SU-DHL-6 (cell line): ENCODE data around the gene MUC5AC.
"Not testable (repeated sequence)": the region's sequence is repeated elsewhere in the genome, so short reads cannot be mapped to it uniquely, and the experiment has no call there.

ENCODE experiments used
- H2AFZ ChIP-seq: fragments of 200-600 bp; sonication (generic); 2 replicates; pipeline ENCODE4 v1.6.1; 2014; ENCODE audit warnings: low read depth, mild to moderate bottlenecking, moderate library complexity, mixed read lengths, antibody characterized with exemption, low read length; ENCODE audit not compliant: severe bottlenecking
- H3F3A ChIP-seq: fragments of 200-600 bp; shearing (Covaris generic); 2 replicates; pipeline ENCODE4 v1.6.0; 2016; ENCODE audit warnings: antibody characterized with exemption, mild to moderate bottlenecking; ENCODE audit not compliant: insufficient read depth
- H3K27ac ChIP-seq: fragments of 200-600 bp; sonication (generic); 2 replicates; pipeline ENCODE4 v1.5.1; 2016; ENCODE audit warnings: low read depth, mild to moderate bottlenecking, low read length, moderate library complexity, mixed read lengths
- H3K27me3 ChIP-seq: fragments of 200-600 bp; sonication (generic), shearing (Covaris generic); 2 replicates; pipeline ENCODE4 v1.6.0; 2014; ENCODE audit warnings: mild to moderate bottlenecking, low read length
- H3K36me3 ChIP-seq: fragments of 200-600 bp; sonication (generic); 2 replicates; pipeline ENCODE4 v1.6.1; 2014; ENCODE audit warnings: mild to moderate bottlenecking, low read length, mixed read lengths
- H3K4me2 ChIP-seq: fragments of 300-600, 200-600 bp; shearing (Covaris generic), sonication (generic); 2 replicates; pipeline ENCODE4 v1.6.0; 2014; ENCODE audit warnings: low read length, low read depth, mild to moderate bottlenecking; ENCODE audit not compliant: poor library complexity, severe bottlenecking
- H3K4me3 ChIP-seq: fragments of 200-600 bp; sonication (generic); 2 replicates; pipeline ENCODE4 v1.5.1; 2014; ENCODE audit warnings: antibody characterized with exemption, low read length, mild to moderate bottlenecking, mixed read lengths; ENCODE audit not compliant: insufficient read depth, poor library complexity, severe bottlenecking
- H3K79me2 ChIP-seq: fragments of 200-600 bp; sonication (generic); 2 replicates; pipeline ENCODE4 v1.6.1; 2014; ENCODE audit warnings: mild to moderate bottlenecking, low read length, moderate library complexity; ENCODE audit not compliant: insufficient read depth
- H3K9ac ChIP-seq: fragments of 200-600 bp; sonication (generic); 2 replicates; pipeline ENCODE4 v1.7.0; 2014; ENCODE audit warnings: mild to moderate bottlenecking, low read length
- H3K9me2 ChIP-seq: fragments of 200-600 bp; sonication (generic); replicated peaks from 2 replicates; pipeline ENCODE4 v1.6.1; 2014; ENCODE audit warnings: low read length; ENCODE audit not compliant: insufficient read depth
- H3K9me3 ChIP-seq: fragments of 200-600 bp; sonication (generic); 2 replicates; pipeline ENCODE4 v1.6.1; 2014; ENCODE audit warnings: low read length, mixed read lengths; ENCODE audit not compliant: insufficient read depth
- H4K20me1 ChIP-seq: fragments of 200-600 bp; sonication (generic); 2 replicates; pipeline ENCODE4 v1.6.1; 2014; ENCODE audit warnings: low read depth, mild to moderate bottlenecking, antibody characterized with exemption, low read length, moderate library complexity, mixed read lengths
- CTCF ChIP-seq: fragments of 200-600 bp; sonication (generic); IDR thresholded peaks from one replicate; pipeline ENCODE4 v1.5.1; 2017; ENCODE audit warnings: antibody characterized with exemption, mild to moderate bottlenecking, low read length, moderate library complexity; ENCODE audit not compliant: insufficient read depth, poor library complexity, severe bottlenecking
- EZH2phosphoT487 ChIP-seq: fragments of 200-600 bp; sonication (generic), shearing (Covaris generic); conservative IDR thresholded peaks from 2 replicates; pipeline ENCODE4 v1.6.1; 2018; ENCODE audit warnings: mild to moderate bottlenecking, antibody characterized with exemption, low read length, moderate library complexity, mixed read lengths

Gene MUC5AC

GRCh38 chr11:1158681-1159487, 1.1 kb downstream of the MUC5AC start:
- H4K20me1 ChIP-seq: no peaks in the 10 kb centered on the region
- no peak overlapping the region for H2AFZ ChIP-seq
- no peak overlapping the region for H3K4me3 ChIP-seq
- no peaks in the 10 kb centered on the region for H3K79me2 ChIP-seq
- no peak overlapping the region for H3K9ac ChIP-seq
- H3K9me3 ChIP-seq: peaks cover 9% of the 10 kb centered on the region; the same call in 1 of the 2 replicates
- H3K27ac ChIP-seq: no peak overlapping the region
- H3F3A ChIP-seq: no peaks in the 10 kb centered on the region
- H3K27me3 ChIP-seq: no peaks in the 10 kb centered on the region
- no peaks in the 10 kb centered on the region for H3K36me3 ChIP-seq
- TF ChIP-seq EZH2phosphoT487 (no peak), CTCF (no peak)
- H3K9me2 ChIP-seq: no peaks in the 10 kb centered on the region
- no peak overlapping the region for H3K4me2 ChIP-seq

GRCh38 chr11:1159488-1160220, 1.9 kb downstream of the MUC5AC start:
- H3K36me3 ChIP-seq, H3K9me3 ChIP-seq, H3K4me3 ChIP-seq, H4K20me1 ChIP-seq, H3K9me2 ChIP-seq, H2AFZ ChIP-seq, H3K79me2 ChIP-seq, H3F3A ChIP-seq, H3K27me3 ChIP-seq, H3K27ac ChIP-seq, H3K4me2 ChIP-seq, H3K9ac ChIP-seq: not testable (repeated sequence)

GRCh38 chr11:1160231-1161101, 2.7 kb downstream of the MUC5AC start:
- no peak overlapping the region for H3K4me2 ChIP-seq
- H3K9me3 ChIP-seq: peaks cover 7% of the 10 kb centered on the region; the same call in 1 of the 2 replicates
- H3K27me3 ChIP-seq: no peaks in the 10 kb centered on the region
- no peak overlapping the region for H3K9ac ChIP-seq
- H3K36me3 ChIP-seq: no peaks in the 10 kb centered on the region
- H2AFZ ChIP-seq: no peak overlapping the region
- no peaks in the 10 kb centered on the region for H3F3A ChIP-seq
- no peak for TF ChIP-seq EZH2phosphoT487
- no peak for TF ChIP-seq CTCF
- no peak overlapping the region for H3K27ac ChIP-seq
- H3K9me2 ChIP-seq: no peaks in the 10 kb centered on the region
- no peaks in the 10 kb centered on the region for H3K79me2 ChIP-seq
- no peaks in the 10 kb centered on the region for H4K20me1 ChIP-seq
- H3K4me3 ChIP-seq: no peak overlapping the region
